ENCODE data around the gene COA6.

DNA sequence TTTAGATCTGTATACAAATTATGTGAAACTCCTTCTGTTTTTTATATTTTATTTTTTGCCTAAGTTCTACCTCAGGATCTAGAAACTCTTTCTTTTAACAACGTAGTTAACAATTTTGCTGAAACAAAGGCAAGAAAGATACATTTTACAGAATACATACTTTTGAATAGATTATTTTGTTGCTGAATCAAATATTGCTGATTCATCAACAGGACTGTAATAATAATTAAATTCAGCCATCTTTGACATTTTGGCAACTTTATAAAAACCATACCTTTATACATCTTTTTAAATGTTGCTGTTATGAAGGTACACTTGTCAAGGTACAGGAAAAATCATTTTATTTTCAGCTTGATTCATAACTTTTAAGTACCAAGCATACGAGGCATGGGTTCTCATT, 10.7 kb upstream of the COA6 start:
- TF ChIP-seq CTCF (IDR thresholded peaks at IDR 0.05; ENCODE audit: low read length) (no peak), EZH2phosphoT487 (IDR thresholded peaks at IDR 0.05; ENCODE audit: low read length) (no peak), EZH2 (optimal IDR thresholded peaks at IDR 0.05; ENCODE audit: low read depth, low read length) (no peak)
